ENCODE data around the gene ERFE. TPM values are rescaled to one million over a fixed set of nuclear protein-coding genes. Genes with fewer than 3 reads are reported as not detected.

ERFE gene
- total RNA-seq, 4 donors from 2014 or later = 0.83 TPM; not detected in 3

GRCh38 chr2:238150686-238151085 lies 8.1 kb upstream of the ERFE start:
- H3K27me3 ChIP-seq = no peaks in the 10 kb centered on the region
- H3K4me1 ChIP-seq = no peaks in the 10 kb centered on the region
- no peak overlapping the region for H3K4me3 ChIP-seq
- no peaks in the 10 kb centered on the region for H3K36me3 ChIP-seq
- TF ChIP-seq POLR2A (IDR thresholded peaks at IDR 0.05) (no peak), CTCF (IDR thresholded peaks at IDR 0.05) (no peak)
- no peak overlapping the region for H3K27ac ChIP-seq
- H3K9me3 ChIP-seq = no peaks in the 10 kb centered on the region
- DNase-seq = no peak
- intact Hi-C loops (cut with DNase I; ENCODE audit: low total_unique reads) = no loop called here

DNA sequence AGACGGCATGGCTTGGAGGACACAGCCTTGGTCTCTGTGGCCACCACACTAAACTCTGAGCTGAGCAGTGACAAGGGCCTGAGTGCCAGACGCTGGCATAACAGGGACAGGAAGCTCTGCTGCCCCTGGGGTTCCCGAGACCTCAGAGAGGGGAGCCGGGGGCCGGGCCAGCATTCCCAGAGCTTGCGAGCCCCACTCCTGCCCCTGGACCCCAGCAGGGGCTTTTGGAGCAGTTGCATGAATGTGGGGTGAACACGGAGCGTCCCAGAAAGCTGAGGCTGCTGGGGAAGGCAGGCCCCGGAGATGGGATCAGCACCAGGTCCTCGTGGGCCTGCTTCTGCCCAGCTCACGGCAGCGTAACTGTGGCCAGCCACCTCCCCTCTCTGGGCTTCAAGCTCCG lies 7.6 kb upstream of the ERFE start:
- Histone ChIP-seq H3K9me3 (no peaks in the 10 kb centered on the region), H3K27me3 (no peaks in the 10 kb centered on the region), H3K36me3 (no peaks in the 10 kb centered on the region), H3K4me3 (no peak overlapping the region), H3K4me1 (no peaks in the 10 kb centered on the region), H3K27ac (no peak overlapping the region)
- TF ChIP-seq CTCF (IDR thresholded peaks at IDR 0.05) = no peak
- TF ChIP-seq POLR2A (IDR thresholded peaks at IDR 0.05) = no peak
- intact Hi-C loops (cut with DNase I; ENCODE audit: low total_unique reads) = no loop called here
- no peak for DNase-seq

DNA sequence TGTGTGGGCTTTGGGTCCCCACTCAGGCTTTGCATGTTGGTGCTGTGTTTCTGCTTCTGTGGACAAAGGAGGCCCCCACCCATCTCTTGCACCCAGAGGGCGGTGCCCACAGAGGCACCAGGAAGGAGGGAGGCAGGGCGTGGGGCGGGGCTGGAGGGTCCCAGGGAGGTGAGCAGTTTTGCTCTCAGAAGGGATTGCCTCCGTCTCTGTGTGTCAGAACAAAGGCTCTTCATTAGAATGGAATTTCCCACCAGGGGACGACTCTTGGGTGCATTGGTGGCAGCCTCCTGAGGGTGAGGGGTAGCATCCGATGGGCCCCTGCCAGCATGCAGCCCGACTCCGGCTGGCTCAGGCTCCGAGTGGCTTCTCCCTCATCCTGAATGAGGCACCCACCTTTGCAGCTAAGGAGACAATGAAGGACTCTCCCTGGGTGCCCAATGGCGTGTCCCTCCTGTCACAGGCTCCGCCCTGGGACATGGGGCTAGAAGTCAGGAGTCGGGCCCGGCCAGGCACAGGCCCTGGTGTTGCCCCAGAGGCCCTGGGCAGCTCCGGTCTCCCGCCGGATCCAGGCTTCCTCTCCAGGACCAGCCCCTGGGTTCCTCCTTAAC lies 7.0 kb upstream of the ERFE start:
- intact Hi-C loops (cut with DNase I; ENCODE audit: low total_unique reads) = no loop called here
- no peak for DNase-seq
- H3K27me3 ChIP-seq = no peaks in the 10 kb centered on the region
- no peaks in the 10 kb centered on the region for H3K36me3 ChIP-seq
- H3K9me3 ChIP-seq = no peaks in the 10 kb centered on the region
- H3K27ac ChIP-seq = no peak overlapping the region
- TF ChIP-seq CTCF (IDR thresholded peaks at IDR 0.05) (no peak), POLR2A (IDR thresholded peaks at IDR 0.05) (no peak)
- H3K4me1 ChIP-seq = no peaks in the 10 kb centered on the region
- H3K4me3 ChIP-seq = no peak overlapping the region

DNA sequence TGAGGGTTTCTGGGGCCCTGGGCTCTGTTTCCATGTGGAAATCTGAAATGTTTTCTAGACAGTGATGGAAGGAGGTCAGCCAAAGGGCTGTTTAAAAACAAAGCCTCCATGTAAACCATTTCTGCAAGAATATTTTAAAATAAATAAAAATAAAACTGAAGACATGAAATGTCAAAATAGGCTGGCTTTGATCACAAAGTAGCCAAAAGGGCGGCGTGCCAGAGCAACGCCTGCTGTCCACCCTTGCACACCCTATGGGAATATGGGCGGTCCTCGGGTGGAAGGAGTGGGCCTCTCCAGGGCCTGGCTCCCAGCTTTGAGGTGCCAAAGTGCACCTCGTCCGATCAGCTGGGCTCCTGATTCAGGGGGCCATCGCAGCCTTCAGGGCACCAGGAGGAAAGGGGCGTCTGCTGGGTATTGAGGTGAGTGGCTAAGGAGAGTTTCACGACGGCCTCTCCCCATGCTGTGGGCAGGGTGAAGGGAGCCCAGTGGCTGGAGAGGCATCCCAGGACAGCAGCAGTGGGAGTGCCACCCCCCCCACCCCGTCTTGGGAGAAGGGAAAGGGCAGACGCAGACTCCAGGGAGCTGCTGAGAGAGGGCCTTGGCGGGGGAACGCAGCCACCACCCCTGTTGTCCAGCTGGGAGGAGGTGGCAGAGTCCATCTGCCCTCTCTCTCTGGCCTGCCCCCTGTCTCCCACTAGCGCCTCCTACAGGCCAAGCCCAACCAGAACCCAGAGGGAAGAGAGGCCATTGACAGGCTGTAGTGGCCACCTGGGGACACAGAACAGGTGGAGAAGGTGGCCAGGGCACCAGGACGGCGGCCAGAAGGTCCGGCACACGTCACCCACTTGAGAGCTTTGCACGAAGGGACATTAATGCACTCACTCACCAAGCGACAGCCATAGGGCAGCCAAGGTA lies 5.7 kb upstream of the ERFE start:
- H3K36me3 ChIP-seq = no peaks in the 10 kb centered on the region
- TF ChIP-seq CTCF (IDR thresholded peaks at IDR 0.05) = no peak
- no peak for TF ChIP-seq POLR2A (IDR thresholded peaks at IDR 0.05)
- no peak overlapping the region for H3K27ac ChIP-seq
- no peaks in the 10 kb centered on the region for H3K27me3 ChIP-seq
- H3K4me1 ChIP-seq = no peaks in the 10 kb centered on the region
- intact Hi-C loops (cut with DNase I; ENCODE audit: low total_unique reads) = no loop called here
- no peak for DNase-seq
- H3K4me3 ChIP-seq = no peak overlapping the region
- H3K9me3 ChIP-seq = no peaks in the 10 kb centered on the region

DNA sequence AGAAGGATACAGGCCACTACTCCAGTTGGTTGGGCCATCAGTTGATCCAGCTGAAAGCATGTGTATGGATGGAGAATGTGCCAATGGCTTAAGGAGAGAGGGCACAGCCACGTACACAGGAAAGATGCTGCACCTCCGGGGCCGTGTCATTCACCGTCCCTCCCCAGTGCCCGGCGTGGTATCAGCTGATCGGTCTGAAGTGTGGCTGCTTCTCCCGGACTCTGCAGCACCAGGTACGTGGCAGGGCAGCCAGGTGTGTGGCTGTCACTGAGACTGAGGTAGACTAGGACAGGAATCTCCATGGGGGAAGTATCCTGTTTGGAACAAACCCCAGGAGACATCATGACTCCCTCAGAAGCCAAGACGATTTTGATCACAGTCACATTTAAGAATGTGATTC lies 4.2 kb upstream of the ERFE start:
- H3K27me3 ChIP-seq = no peaks in the 10 kb centered on the region
- H3K9me3 ChIP-seq = no peaks in the 10 kb centered on the region
- no peak for TF ChIP-seq POLR2A (IDR thresholded peaks at IDR 0.05)
- no peak for TF ChIP-seq CTCF (IDR thresholded peaks at IDR 0.05)
- peak overlapping the region in 1 of 2 donors; percentile 34 for H3K27ac ChIP-seq
- H3K4me3 ChIP-seq = no peak overlapping the region
- H3K36me3 ChIP-seq = no peaks in the 10 kb centered on the region
- no peak for DNase-seq
- intact Hi-C loops (cut with DNase I; ENCODE audit: low total_unique reads) = no loop called here
- peaks cover 0 to 4% of the 10 kb centered on the region in 2 donors for H3K4me1 ChIP-seq
